Right ventricle myocardium superior (tissue), 1 donor: Measurements from ENCODE around the gene EIF1. TPM values are rescaled to one million over a fixed set of nuclear protein-coding genes. Genes with fewer than 3 reads are reported as not detected.
A peak's percentile ranks its signal among the peaks of the same experiment; 100 is the strongest.

Experiments used
- ATAC-seq: fragments of 200-7000 bp; cut with Tn5 transposase; one replicate; pipeline ENCODE4 v1.9.1; 2020; ENCODE audit warnings: mild to moderate bottlenecking; ENCODE audit not compliant: poor library complexity
- DNase-seq: peaks from one replicate; pipeline ENCODE4 v3.0.0-alpha.2; 2020
- intact Hi-C: fragments of 100-400 bp; cut with DNase I; formaldehyde crosslinking; loops from one replicate; pipeline ENCODE4 v1.11.2; 2022
- total RNA-seq: library from RNA; stranded (reverse); fragmentation: NEBNext Ultra II Directional; extraction: Animal tissue kit (Norgen Biotek cat#: 25700); gene quantifications from one replicate; pipeline ENCODE4 v1.2.1, GENCODE V29; 2021
- donor health status: DM: no; HTN: yes; CAD: no; lungs with severe emphysema.

Gene EIF1
- total RNA-seq, 1 donor from 2014 or later: 1,143 TPM

GRCh38 chr17:41718287-41718645 lies 29.6 kb downstream of the EIF1 start:
- ATAC-seq: no peak
- DNase-seq: no peak
- intact Hi-C loops: no loop called here

- intact Hi-C loops: no loop called here
- DNase-seq (no peak), ATAC-seq (no peak)
Observed at GRCh38 chr17:41722231-41722630, 33.5 kb downstream of the EIF1 start.

- intact Hi-C loops: no loop called here
- DNase-seq (no peak), ATAC-seq (no peak)
Observed at GRCh38 chr17:41723801-41724475, 35.3 kb downstream of the EIF1 start.

- intact Hi-C loops: no loop called here
- ATAC-seq (no peak), DNase-seq (no peak)
Observed at GRCh38 chr17:41724476-41725050, 35.9 kb downstream of the EIF1 start.

GRCh38 chr17:41725134-41725533 lies 36.4 kb downstream of the EIF1 start:
- ATAC-seq: no peak

GRCh38 chr17:41728056-41728455 lies 39.4 kb downstream of the EIF1 start:
- ATAC-seq (no peak), DNase-seq (no peak)
- intact Hi-C loops: no loop called here

More at GRCh38 chr17:41725134-41725533, 36.4 kb downstream of the EIF1 start:
- intact Hi-C loops: no loop called here
- DNase-seq: no peak

GRCh38 chr17:41730479-41730878 lies 41.8 kb downstream of the EIF1 start:
- ATAC-seq (no peak), DNase-seq (no peak)
- intact Hi-C loops: loop anchor here (10.0 kb wide), 1 partner anchor 154 kb away; no protein-coding TSS in a partner anchor

GRCh38 chr17:41731836-41732235 lies 43.2 kb downstream of the EIF1 start:
- intact Hi-C loops: loop anchor here (10.0 kb wide), 1 partner anchor 153 kb away; no protein-coding TSS in a partner anchor
- DNase-seq: no peak
- no peak for ATAC-seq

GRCh38 chr17:41733348-41734138 lies 44.9 kb downstream of the EIF1 start:
- intact Hi-C loops: loop anchor here (10.0 kb wide), 1 partner anchor 151 kb away; no protein-coding TSS in a partner anchor
- ATAC-seq (no peak), DNase-seq (no peak)

GRCh38 chr17:41734139-41734948 lies 45.7 kb downstream of the EIF1 start, which contains the start of gene HAP1:
Gene HAP1, minus strand, starts transcription at chr17:41734643. Its CDS starts 9 bp downstream, at chr17:41734634.
- ATAC-seq (peak; percentile 36), DNase-seq (no peak)

GRCh38 chr17:41734949-41735313 lies 46.2 kb downstream of the EIF1 start:
- intact Hi-C loops: loop anchor here (10.0 kb wide), 1 partner anchor 150 kb away; no protein-coding TSS in a partner anchor
- no peak for DNase-seq
- no peak for ATAC-seq

More at GRCh38 chr17:41734139-41734948, 45.7 kb downstream of the EIF1 start, which contains the start of gene HAP1:
- intact Hi-C loops: loop anchor here (10.0 kb wide), 1 partner anchor 150 kb away; no protein-coding TSS in a partner anchor

- ATAC-seq (no peak), DNase-seq (no peak)
- intact Hi-C loops: loop anchor here (10.0 kb wide), 1 partner anchor 149 kb away; no protein-coding TSS in a partner anchor
Observed at GRCh38 chr17:41735744-41736143, 47.1 kb downstream of the EIF1 start.

- intact Hi-C loops: loop anchor here (1.0 to 10.0 kb wide), 2 partner anchors 64 to 148 kb away; no protein-coding TSS in a partner anchor
- no peak for ATAC-seq
Observed at GRCh38 chr17:41736983-41737679, 48.4 kb downstream of the EIF1 start.

GRCh38 chr17:41737680-41738023 lies 49.0 kb downstream of the EIF1 start:
- intact Hi-C loops: loop anchor here (1.0 to 10.0 kb wide), 2 partner anchors 64 to 147 kb away; no protein-coding TSS in a partner anchor

More at GRCh38 chr17:41736983-41737679, 48.4 kb downstream of the EIF1 start:
- DNase-seq: no peak

GRCh38 chr17:41738077-41738800 lies 49.6 kb downstream of the EIF1 start:
- peak; percentile 91 for DNase-seq
- peak; percentile 92 for ATAC-seq
- intact Hi-C loops: loop anchor here (10.0 kb wide), 1 partner anchor 147 kb away; no protein-coding TSS in a partner anchor

More at GRCh38 chr17:41737680-41738023, 49.0 kb downstream of the EIF1 start:
- DNase-seq: no peak
- ATAC-seq: peak; percentile 4

- intact Hi-C loops: loop anchor here (10.0 kb wide), 1 partner anchor 146 kb away; no protein-coding TSS in a partner anchor
- ATAC-seq (no peak), DNase-seq (no peak)
Observed at GRCh38 chr17:41738801-41739112, 50.1 kb downstream of the EIF1 start.
